Measurements from ENCODE around the gene ACTG1. TPM values are rescaled to one million over a fixed set of nuclear protein-coding genes. Genes with fewer than 3 reads are reported as not detected.

ACTG1 gene
- total and polyA plus RNA-seq, 9 of the 15 experiments (the other 6 are each of a cell fraction or from before 2014, with no cell fraction given), result 224 to 1,775 (median 568) TPM

- TF ChIP-seq TAF1 (IDR thresholded peaks at IDR 0.05; ENCODE audit: control insufficient read depth, extremely low read depth, insufficient read depth, low read length, severe bottlenecking) (no peak), ZHX1 (conservative IDR thresholded peaks at IDR 0.05; ENCODE audit: low read length) (no peak), MLLT1 (IDR thresholded peaks at IDR 0.05) (no peak), SP2 (IDR thresholded peaks at IDR 0.05; ENCODE audit: extremely low read depth, low read depth, low read length, poor library complexity, severe bottlenecking) (no peak), CHAMP1 (IDR thresholded peaks at IDR 0.05) (no peak), PHF8 (IDR thresholded peaks at IDR 0.05; ENCODE audit: borderline replicate concordance, low read length) (peak; percentile 26; the same call in 1 of the 2 replicates), CCNT2 (IDR thresholded peaks at IDR 0.05; ENCODE audit: borderline replicate concordance, extremely low read depth, insufficient read length, low read depth, low read length) (peak; percentile 53), RBFOX2 (IDR thresholded peaks at IDR 0.05; ENCODE audit: low read depth, low read length) (peak; percentile 57), CHD2 (IDR thresholded peaks at IDR 0.05; ENCODE audit: low read depth, low read length) (no peak), DIDO1 (tag; IDR thresholded peaks at IDR 0.05; ENCODE audit: low read depth) (no peak), ZNF395 (CRISPR knock-in tag; IDR thresholded peaks at IDR 0.05) (no peak), IRF9 (tag; IDR thresholded peaks at IDR 0.05) (no peak), TEAD1 (CRISPR knock-in tag; IDR thresholded peaks at IDR 0.05) (no peak), ID3 (CRISPR knock-in tag; IDR thresholded peaks at IDR 0.05) (no peak), ID3 (tag; IDR thresholded peaks at IDR 0.05) (no peak), EGR1 (conservative IDR thresholded peaks at IDR 0.05) (no peak)
These were observed 2.3 kb upstream of the ACTG1 start (continued) for GRCh38 chr17:81514739-81515529.

Measured in K562 (cell line).